HG03571 (cell line): Measurements from ENCODE around the gene GNB3.

Experiments used
- ATAC-seq: cut with Tn5 transposase; IDR thresholded peaks from one replicate; pipeline ENCODE4 v1.9.1; 2021; ENCODE audit not compliant: unreplicated experiment

GNB3 gene

DNA sequence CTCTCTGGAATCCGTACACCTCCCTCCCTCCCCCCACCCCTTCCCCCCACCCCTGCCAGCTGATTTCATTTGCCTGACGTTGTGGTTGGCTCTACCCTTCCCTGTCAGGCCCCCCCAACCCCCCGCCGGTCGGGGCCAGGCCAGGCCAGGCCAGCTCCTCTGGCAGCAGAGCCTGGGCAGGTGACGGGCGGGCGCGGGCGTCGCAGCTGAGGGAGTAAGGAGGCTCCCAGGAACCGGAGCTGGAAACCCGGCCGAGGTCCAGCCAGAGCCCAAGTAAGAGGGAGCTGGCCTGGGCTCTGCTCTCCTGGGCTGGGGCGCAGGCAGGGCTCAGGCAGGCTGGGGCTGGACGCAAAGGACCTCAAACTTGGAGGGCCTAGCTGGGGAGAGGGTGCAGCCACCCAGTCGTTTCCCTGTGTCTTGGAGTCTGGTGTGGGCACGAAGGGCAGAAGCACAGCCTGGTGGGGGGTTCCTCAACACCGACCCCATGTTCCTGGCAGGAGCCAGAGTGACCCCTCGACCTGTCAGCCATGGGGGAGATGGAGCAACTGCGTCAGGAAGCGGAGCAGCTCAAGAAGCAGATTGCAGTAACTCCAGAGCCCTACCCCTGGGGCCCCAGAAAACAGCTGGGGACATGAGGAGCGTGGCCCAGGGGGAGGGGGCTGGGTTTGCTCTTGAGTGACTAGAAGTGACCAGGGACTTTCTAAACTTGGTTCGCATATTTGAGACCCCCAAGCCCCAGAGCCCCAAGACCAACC lies at the start of gene GNB3:
GNB3 (plus strand) TSS at position 165 of the 755 bp plus-strand sequence; CDS start at position 528, 363 bp downstream.
- ATAC-seq, result no peak

DNA sequence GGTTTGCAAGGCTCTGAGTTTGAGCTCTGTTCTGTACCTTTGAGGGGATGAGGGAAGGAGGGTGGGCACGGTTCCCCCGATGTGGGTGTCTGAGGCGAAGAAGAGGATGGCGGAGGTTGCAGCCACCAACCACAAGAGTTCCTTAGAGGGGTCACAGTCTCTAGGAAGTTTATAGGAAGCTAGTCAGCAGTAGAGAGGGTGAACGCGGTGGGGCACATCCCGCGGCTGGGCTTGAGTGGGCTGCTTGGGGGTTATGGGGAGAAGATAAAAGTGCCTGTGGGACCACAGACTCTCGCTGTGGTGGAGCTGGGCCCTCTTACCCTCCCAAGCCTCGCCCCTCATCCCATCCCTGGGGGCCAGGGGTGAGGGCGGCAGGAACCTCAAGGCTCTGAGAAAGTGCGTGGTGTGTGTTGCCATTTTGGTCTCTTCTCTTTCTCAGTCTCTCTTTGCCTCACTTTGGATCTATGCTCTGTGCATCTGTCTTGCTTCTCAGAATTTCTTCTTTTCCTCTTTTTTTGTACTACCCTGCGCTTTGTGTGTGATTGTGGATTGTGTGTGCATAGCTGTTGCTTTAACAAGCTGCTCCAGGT lies 48.7 kb upstream of the GNB3 start:
- no peak for ATAC-seq

DNA sequence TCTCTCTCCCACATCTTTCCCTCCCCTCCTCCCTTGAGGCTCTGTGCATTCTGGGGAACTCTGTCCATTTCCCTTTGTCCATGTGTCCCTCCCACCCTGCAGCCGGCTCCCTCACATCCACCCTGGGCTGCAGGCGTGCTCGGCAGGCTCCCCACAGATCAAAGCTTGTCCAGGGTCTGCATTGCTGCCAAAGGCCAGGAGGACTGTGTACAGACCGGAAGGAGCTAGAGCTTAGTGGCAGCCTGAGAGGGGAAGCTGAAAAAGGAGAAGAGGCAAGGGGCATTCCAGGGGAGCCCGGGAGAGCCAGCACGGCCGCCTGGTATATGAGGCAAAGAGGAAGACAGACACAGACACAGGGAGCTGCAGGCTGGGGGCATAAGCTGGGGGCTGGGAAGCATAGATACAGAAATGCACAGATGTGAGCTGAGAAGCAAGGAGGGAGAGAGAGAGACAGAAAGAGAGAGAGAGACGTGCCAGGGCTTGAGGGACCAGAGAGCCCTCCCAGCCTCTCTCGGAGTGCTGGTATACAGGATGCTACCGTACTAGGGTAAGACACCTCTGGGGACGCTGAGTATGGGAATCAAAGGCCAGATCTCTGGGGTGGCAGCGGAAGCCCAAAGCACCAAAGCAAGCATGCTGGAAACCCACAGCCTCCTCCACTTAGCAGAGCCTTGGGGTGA lies 48.1 kb upstream of the GNB3 start:
- no peak for ATAC-seq

DNA sequence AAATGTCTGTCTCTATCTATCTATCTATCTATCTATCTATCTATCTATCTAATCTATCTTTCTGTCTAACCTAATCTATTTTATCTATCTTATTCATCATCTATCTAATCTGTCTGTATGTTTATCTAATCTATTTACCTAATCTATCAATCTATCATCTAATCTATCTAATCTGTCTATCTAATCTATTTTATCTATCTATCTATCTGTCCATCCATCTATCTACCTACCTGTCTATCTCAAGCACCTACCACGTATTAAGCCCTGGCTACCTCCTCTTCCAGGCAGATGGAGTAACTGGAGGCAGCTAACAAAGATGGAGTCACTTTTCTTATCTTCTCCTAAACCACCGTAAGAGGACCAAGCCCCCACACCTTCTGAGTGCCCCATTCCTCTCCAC lies 45.6 kb upstream of the GNB3 start:
- ATAC-seq, result no peak

DNA sequence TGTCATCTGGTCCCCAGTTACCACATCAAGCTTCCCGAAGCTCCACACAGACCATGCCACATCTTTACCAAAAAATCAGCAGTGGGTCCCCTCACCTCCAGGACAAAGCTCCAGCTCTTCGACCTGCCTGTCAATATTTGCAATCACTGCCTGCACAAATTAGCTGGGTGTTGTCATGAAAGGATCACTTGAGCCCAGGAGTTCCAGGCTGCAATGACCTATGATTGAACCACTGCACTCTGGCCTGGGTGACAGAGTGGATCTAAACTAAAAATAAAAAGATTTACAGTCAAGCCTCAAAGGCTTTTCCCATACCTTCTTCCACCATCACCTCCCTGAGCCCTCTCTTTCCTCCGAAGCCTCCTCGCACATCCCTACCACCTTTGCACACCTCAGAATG lies 44.1 kb upstream of the GNB3 start:
- no peak for ATAC-seq

DNA sequence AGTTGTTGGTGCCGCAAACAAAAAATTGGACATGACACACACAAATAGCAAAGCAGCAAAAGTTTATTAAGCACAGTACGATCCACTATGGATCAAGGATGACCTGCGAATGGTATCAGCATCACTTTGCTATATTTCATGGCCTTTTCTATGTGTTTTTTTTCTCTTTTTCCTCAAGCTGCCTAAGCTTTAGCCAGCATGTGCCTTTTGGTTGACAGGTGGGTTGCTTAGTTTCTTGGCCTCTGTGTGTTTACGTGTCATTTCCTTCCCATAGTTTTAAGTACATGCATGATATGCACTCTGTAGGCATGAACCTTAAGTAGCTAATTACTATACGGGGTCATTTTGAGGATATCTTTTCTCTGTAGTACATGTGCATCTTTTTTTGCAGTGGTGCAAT lies 41.6 kb upstream of the GNB3 start:
- ATAC-seq, result no peak

DNA sequence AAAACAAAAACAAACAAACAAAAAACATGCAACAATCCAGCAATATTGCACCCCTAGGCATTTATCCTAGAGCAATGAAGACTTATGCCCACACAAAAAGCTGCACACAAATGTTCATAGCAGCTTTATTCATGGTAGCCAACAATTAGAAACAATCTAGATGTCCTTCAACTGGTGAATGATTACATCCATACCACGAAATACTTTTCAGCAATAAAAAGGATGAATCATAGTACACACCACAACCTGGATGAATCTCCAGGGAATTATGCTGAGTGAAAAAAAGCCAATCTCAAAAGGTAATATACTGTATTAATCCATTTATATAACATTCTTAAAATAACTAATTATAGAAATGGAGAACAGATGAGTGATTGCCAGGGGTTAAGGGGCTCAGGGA lies 33.6 kb upstream of the GNB3 start:
- no peak for ATAC-seq

DNA sequence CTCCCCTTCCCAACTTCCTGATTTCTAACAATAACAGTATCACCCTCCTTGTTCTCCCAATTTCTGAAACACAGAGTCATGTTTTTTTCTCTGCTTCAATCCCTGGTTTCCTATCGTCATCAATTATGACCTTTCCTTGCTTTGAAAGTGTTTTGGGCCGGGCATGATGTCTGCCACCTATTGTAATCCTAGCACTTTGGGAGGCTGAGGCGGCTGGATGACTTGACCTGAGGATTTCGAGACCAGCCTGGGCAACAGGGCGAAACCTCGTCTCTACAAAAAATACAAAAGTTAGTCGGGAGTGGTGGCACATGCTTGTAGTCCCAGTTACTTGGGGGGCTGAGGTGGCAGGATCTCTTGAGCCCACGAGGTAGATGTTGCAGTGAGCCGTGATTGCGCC lies 31.7 kb upstream of the GNB3 start:
- ATAC-seq, result no peak

DNA sequence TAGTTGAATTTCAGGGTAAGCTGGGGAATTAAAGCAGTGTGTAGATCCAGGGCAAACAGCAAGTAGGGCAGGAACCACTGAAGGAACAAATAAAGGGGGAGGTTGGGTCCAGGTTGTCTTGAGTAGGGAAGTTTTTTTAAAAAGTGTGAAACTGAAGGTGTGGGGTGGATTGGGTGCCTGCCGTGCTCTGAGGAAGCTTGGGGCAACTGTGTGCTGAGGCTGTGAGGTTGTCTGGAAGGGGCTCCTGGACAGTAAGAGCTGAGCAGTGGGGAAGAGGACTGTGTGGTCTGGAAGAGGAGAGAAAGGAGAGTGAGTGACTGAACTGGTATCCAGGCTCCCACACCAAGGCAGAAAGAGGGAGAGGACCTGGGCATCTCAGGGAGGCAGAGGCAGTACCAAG lies 30.0 kb upstream of the GNB3 start:
- ATAC-seq, result no peak

DNA sequence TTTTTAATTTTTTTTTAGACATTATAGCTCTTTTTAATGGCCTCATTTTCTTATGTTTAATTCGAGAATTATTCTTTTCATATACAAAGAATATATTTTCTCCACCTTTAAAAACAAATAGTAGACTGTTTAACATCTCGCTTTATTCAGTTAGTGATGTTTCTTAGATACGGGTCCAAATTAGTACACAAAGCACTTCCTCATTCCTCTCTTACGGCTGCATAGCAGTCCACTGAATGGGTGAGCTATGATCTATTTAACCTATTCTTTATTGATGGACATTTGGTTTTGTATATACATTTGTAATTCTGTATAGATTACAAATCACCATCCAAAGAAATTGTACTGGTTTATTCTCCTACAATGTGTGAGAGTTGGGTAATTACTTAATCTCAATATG lies 27.4 kb upstream of the GNB3 start:
- ATAC-seq, result no peak

DNA sequence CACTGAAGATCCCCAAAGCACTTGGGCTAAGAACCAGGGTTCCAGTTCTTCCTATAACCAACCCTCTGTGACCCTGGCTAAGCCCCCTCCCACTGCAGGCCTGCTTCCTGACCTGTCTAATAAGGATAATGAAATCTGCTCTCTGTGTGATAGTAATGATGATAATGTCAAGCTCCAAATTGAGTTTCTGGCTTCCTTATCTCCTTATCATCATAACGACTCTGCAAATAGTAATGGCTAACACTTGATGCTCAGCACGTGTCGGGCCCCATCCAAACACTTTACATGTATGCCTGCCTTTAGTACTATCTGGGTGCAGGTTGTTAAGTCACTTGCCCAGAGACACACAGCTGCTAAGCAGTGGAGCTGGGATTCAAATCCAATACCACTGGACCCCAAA lies 24.1 kb upstream of the GNB3 start:
- ATAC-seq, result no peak

DNA sequence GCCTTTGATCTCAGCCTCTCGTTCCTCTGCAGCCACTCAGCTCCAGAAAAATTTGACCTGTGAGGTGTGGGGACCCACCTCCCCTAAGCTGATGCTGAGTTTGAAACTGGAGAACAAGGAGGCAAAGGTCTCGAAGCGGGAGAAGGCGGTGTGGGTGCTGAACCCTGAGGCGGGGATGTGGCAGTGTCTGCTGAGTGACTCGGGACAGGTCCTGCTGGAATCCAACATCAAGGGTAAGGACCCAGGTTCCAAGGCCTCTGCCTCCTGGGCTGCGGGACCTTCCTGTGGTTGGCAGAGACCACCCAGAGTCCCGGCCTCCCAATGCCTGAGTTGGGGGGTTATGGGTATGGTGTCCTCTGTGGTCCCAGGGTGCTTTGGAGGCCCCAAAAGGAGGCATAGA lies 23.6 kb upstream of the GNB3 start:
- ATAC-seq, result no peak

DNA sequence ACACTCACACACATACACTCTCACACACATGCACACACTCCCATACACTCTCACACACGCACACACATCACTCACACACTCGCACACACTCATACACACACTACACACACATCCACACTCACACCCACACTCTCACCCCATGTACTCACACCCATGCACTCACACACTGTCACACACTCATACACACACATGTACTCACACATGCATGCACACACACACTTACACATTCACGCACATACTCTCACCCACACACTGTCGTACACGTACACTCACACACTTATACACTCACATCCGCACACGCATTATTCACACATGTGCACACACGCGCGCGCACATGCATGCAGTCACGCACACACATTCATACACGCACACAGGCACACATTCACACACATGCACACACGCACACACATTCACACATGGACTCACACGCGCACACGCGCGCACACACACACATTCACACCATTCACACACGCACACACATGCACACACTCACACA lies 23.0 kb upstream of the GNB3 start:
- no peak for ATAC-seq

DNA sequence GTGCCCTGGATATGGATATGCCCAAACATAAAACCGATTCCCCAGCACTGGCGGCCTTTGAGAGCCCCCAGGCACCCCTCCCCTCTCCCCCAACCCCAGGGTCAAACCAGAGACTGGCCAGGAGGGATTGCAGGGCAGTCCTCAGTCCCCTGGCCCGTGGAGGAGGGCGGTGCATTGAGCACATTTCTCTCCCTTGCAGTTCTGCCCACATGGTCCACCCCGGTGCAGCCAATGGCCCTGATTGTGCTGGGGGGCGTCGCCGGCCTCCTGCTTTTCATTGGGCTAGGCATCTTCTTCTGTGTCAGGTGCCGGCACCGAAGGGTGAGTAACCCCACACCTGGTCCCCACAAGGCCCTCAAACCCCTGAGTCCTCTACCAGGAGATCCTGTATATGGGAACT lies 22.5 kb upstream of the GNB3 start:
- no peak for ATAC-seq

DNA sequence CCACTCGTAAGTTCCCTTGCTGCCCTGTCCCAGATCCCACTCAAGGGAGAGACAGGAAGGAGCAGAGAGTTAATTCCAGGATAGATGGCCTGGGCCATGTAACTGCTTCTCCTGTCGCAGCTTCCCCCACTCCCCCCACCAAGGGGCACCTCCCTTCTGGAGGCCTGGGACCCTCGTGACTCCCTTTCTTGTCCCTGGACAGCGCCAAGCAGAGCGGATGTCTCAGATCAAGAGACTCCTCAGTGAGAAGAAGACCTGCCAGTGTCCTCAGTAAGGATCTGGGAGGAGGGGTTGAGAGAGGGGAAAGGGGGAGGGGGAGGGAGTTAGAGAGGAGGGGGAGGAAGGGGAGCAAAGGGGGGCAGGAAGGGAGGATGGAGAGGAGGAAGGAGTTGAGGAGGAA lies 22.1 kb upstream of the GNB3 start:
- no peak for ATAC-seq

DNA sequence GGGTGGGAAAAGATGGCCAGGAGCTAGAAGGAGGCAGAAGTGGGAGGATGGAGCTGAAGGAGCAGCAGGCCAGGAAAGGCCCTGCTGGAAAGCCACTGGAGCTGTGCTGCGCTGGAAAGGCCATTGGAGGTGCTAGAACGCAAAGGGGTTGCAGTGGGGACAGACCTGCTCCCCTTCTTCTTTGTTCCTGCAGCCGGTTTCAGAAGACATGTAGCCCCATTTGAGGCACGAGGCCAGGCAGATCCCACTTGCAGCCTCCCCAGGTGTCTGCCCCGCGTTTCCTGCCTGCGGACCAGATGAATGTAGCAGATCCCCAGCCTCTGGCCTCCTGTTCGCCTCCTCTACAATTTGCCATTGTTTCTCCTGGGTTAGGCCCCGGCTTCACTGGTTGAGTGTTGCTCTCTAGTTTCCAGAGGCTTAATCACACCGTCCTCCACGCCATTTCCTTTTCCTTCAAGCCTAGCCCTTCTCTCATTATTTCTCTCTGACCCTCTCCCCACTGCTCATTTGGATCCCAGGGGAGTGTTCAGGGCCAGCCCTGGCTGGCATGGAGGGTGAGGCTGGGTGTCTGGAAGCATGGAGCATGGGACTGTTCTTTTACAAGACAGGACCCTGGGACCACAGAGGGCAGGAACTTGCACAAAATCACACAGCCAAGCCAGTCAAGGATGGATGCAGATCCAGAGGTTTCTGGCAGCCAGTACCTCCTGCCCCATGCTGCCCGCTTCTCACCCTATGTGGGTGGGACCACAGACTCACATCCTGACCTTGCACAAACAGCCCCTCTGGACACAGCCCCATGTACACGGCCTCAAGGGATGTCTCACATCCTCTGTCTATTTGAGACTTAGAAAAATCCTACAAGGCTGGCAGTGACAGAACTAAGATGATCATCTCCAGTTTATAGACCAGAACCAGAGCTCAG lies 21.4 kb upstream of the GNB3 start:
- no peak for ATAC-seq

DNA sequence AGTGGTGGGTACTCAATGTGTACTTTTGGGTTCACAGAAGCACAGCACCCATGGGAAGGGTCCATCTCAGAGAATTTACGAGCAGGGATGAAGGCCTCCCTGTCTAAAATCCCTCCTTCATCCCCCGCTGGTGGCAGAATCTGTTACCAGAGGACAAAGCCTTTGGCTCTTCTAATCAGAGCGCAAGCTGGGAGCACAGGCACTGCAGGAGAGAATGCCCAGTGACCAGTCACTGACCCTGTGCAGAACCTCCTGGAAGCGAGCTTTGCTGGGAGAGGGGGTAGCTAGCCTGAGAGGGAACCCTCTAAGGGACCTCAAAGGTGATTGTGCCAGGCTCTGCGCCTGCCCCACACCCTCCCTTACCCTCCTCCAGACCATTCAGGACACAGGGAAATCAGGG lies 20.6 kb upstream of the GNB3 start:
- no peak for ATAC-seq

DNA sequence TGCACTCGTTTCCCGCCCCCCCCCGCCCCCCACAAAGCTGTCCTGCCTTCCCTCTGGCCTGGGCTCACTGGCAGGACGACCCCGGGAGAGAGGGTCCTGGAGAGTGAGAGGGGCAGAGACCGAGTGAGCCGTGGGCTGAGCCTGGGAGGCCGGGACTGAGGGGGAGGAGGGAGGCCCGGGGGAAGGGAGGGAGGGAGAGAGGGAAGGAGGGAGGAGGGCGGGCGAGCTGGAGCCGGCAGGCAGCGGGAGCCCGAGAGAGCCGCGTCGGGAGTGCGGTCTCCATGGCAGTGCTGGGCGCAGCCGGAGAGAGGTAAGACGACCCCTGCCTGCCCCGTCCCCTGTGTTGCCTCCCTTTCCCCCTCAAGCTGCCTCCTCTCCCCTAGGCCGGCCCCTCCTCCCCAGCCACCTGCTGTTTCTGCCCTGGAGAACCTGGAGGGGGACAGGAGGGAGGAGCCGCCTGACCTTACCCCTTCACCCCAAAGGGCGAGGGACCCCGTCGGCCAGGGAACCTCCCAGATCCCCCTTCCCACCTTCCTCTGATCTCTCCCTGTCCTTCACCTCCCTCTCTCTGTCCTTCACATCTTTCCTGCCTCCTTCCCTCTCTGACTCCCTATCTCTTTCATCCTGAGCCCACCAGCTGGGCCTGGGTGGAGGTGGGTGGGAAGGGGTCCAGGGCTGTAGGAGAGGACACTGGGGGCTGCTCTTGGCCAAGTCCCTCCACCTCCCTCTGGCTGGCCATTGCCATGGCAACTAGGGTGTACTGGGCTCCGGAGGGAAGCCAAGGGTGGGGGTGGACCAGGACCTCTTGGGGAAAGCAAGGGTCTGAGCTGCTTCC lies 18.9 kb upstream of the GNB3 start, which contains the start of gene GPR162:
GPR162 (plus strand) TSS at position 231 of the 835 bp plus-strand sequence. CDS start 2,078 bp downstream, outside the sequence.
- no peak for ATAC-seq

DNA sequence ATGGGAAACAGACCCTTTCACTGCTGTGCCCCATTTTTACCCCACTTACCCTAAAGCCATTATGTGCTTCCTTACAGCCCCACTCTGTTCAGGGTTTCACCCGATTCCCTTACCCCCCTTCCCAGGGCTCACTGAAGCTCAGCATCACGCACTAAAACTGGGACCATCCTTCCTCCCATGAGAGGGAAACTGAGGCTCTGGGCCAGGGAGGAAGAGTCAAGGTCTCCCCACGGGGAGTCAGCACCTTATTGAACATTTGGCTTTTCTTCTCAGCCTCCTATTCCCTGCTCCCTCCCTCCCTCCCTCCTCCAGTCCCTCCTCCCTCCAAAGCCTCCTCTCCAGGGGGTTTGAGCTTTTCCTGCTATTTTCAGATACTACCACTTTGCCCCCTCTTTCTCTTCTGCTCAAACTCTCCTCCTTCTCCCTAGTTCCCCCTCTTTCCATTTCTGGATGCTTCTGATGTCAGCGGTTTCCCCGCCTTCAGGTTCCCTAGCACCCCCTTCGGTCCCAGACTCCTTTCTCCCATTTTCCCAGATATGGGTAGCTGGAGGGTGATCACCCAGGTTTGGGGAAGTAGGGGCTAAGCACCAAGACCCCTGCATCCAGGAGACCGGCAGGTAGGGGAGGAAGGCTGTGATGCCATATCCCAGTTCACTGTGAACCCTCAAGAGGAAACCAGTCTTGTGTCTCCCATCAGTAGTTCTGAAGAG lies 18.1 kb upstream of the GNB3 start:
- ATAC-seq, result no peak
